ENCODE data around the gene UST. TPM values are rescaled to one million over a fixed set of nuclear protein-coding genes. Genes with fewer than 3 reads are reported as not detected.

The UST gene
- total RNA-seq, 2 donors from 2014 or later, result 24.2 to 30.8 TPM

DNA sequence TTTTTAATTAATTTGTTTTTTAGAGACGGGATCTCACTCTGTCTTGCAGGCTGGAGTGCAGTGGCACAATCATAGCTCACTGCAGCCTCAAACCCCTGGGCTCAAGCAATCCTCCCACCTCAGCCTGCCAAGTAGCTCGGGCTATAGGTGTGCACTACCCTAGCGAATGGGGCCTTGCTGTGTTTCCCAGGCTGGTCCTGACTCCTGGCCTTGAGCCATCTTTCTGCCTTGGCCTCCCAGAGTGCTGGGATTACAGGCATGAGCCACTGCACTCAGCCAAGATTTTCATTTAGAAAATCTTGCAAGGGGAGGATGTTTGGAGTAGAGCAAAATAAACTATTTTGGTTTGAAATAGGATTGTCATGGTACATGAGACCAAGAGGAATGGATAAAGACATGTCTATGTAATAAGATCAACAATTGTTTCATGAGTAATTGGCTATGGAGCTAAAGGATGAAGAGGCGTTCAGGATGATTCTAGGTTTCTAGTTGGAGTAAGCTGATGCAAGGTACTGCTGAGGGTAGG is 237.8 kb downstream of the UST start:
- Histone ChIP-seq H3K27me3 (replicated peaks; ENCODE audit: insufficient read depth) (no peaks in the 10 kb centered on the region), H3K27ac (no peak overlapping the region), H3K4me3 (no peak overlapping the region), H3K9me3 (no peaks in the 10 kb centered on the region), H3K36me3 (no peaks in the 10 kb centered on the region), H3K4me1 (ENCODE audit: control insufficient read depth in 1 of 2, low read depth in 2 of 2) (peaks cover 0 to 5% of the 10 kb centered on the region in 2 donors)
- no peak for ATAC-seq (ENCODE audit: insufficient number of reproducible peaks, low FRiP score, low read depth)
- TF ChIP-seq, protein P1, sequence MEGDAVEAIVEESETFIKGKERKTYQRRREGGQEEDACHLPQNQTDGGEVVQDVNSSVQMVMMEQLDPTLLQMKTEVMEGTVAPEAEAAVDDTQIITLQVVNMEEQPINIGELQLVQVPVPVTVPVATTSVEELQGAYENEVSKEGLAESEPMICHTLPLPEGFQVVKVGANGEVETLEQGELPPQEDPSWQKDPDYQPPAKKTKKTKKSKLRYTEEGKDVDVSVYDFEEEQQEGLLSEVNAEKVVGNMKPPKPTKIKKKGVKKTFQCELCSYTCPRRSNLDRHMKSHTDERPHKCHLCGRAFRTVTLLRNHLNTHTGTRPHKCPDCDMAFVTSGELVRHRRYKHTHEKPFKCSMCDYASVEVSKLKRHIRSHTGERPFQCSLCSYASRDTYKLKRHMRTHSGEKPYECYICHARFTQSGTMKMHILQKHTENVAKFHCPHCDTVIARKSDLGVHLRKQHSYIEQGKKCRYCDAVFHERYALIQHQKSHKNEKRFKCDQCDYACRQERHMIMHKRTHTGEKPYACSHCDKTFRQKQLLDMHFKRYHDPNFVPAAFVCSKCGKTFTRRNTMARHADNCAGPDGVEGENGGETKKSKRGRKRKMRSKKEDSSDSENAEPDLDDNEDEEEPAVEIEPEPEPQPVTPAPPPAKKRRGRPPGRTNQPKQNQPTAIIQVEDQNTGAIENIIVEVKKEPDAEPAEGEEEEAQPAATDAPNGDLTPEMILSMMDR (IDR thresholded peaks at IDR 0.05), result no peak
- DNase-seq (ENCODE audit: low spot score), result no peak

DNA sequence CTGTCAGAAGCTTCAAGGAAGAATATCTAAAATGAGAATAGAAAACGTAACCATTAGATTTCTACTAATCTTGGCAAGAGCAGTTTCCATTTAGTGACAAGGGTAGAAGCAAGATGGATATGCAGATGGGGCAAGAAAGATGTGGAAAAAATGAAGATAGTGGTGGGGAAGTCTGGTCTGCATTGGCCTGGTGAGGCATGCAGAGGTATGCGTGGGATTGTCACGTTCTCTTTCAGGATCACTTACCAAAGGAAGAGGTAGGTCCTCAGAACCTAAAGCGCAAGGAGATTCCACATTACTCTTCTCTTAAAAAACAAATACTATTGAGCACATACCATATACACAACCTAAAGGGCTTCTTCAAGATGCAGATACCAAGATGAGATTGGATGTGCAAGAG is 238.7 kb downstream of the UST start:
- H3K36me3 ChIP-seq, result no peaks in the 10 kb centered on the region
- H3K27ac ChIP-seq, result no peak overlapping the region
- H3K27me3 ChIP-seq (replicated peaks; ENCODE audit: insufficient read depth), result no peaks in the 10 kb centered on the region
- H3K9me3 ChIP-seq, result no peaks in the 10 kb centered on the region
- TF ChIP-seq, protein P1 (IDR thresholded peaks at IDR 0.05), result no peak
- no peak for ATAC-seq (ENCODE audit: insufficient number of reproducible peaks, low FRiP score, low read depth)
- no peak for DNase-seq (ENCODE audit: low spot score)
- peaks cover 0 to 5% of the 10 kb centered on the region in 2 donors for H3K4me1 ChIP-seq (ENCODE audit: control insufficient read depth in 1 of 2, low read depth in 2 of 2)
- H3K4me3 ChIP-seq, result no peak overlapping the region

DNA sequence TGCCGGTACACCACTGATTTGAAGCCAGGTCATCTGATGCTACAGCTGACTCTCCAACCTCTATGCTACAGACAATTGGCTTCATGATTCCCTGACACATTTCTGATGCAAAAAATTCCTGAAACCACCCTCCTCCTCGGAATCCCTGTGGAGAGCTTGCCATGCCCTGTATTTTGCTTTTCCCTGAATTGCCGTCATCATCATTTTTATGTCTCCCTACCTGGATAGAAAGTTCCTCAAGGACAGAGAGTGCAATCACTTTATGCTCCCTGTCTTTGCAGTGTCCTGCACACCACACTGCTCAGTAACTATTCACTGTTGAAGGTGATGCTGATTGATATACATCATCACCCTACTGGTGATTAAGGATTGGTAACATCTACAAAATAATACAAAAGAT is 239.8 kb downstream of the UST start:
- Histone ChIP-seq H3K4me1 (ENCODE audit: control insufficient read depth in 1 of 2, low read depth in 2 of 2) (peaks cover 0 to 5% of the 10 kb centered on the region in 2 donors), H3K36me3 (no peaks in the 10 kb centered on the region), H3K4me3 (no peak overlapping the region), H3K9me3 (no peaks in the 10 kb centered on the region), H3K27me3 (replicated peaks; ENCODE audit: insufficient read depth) (no peaks in the 10 kb centered on the region), H3K27ac (no peak overlapping the region)
- DNase-seq (ENCODE audit: low spot score), result no peak
- no peak for ATAC-seq (ENCODE audit: insufficient number of reproducible peaks, low FRiP score, low read depth)
- TF ChIP-seq, protein P1 (IDR thresholded peaks at IDR 0.05), result no peak

DNA sequence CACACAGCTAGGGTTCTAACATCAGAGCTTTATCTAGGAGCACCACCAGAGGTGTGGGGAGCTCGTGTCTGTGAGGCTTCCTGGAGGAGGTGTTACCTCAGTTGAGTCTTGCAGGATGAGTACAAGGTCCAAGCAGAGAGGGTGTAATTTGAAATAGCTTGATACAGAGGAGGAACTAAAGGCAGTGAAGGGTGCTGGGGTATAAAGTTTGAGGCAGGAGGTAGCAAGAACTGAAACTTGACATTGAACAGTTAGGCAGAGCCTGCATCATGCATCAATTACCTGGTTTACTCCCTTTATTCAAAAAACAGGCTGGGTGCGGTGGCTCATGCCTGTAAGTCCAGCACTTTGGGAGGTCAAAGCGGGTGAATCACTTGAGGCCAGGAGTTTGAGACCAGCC is 241.2 kb downstream of the UST start:
- H3K27me3 ChIP-seq (replicated peaks; ENCODE audit: insufficient read depth), result no peaks in the 10 kb centered on the region
- ATAC-seq (ENCODE audit: insufficient number of reproducible peaks, low FRiP score, low read depth) (no peak), DNase-seq (ENCODE audit: low spot score) (no peak)
- H3K9me3 ChIP-seq, result no peaks in the 10 kb centered on the region
- H3K4me1 ChIP-seq (ENCODE audit: control insufficient read depth in 1 of 2, low read depth in 2 of 2), result peaks cover 0 to 5% of the 10 kb centered on the region in 2 donors
- no peaks in the 10 kb centered on the region for H3K36me3 ChIP-seq
- no peak overlapping the region for H3K4me3 ChIP-seq
- TF ChIP-seq, protein P1 (IDR thresholded peaks at IDR 0.05), result no peak
- H3K27ac ChIP-seq, result no peak overlapping the region

DNA sequence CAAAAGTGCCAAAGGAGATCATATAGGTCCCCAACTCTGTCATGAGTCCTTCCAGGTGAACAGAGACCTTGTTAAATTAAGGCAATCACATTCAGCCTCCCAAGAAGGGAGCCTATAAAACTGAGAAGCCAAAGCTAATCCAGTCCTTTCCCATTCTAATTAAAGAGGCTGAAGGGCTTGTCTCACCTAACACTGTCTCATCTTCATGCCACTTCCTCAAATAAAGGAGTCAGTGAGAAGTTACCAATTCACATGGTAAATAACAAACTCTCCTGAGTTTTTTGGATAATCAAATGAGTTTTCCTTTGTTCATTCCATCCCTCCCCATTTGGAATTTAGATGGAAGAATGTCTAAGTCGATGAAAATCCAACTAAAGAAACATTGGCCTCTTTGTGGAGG is 242.8 kb downstream of the UST start:
- Histone ChIP-seq H3K4me1 (ENCODE audit: control insufficient read depth in 1 of 2, low read depth in 2 of 2) (peaks cover 0 to 4% of the 10 kb centered on the region in 2 donors), H3K27me3 (replicated peaks; ENCODE audit: insufficient read depth) (no peaks in the 10 kb centered on the region), H3K9me3 (no peaks in the 10 kb centered on the region), H3K27ac (no peak overlapping the region), H3K36me3 (no peaks in the 10 kb centered on the region), H3K4me3 (no peak overlapping the region)
- DNase-seq (ENCODE audit: low spot score) (no peak), ATAC-seq (ENCODE audit: insufficient number of reproducible peaks, low FRiP score, low read depth) (no peak)
- TF ChIP-seq, protein P1 (IDR thresholded peaks at IDR 0.05), result no peak

All from thoracic aorta (tissue), 2 donors.